K562 (cell line): Measurements from ENCODE around the gene AIRE. TPM values are rescaled to one million over a fixed set of nuclear protein-coding genes. Genes with fewer than 3 reads are reported as not detected.

Source experiments
- CXXC5 ChIP-seq: fragments of 250-450 bp; sonication (Bioruptor Pico); IDR thresholded peaks from 2 replicates; pipeline ENCODE4 v1.8.0; 2022; ENCODE audit warnings: inconsistent platforms, mild to moderate bottlenecking, moderate library complexity
- GMEB1 ChIP-seq: fragments of 250-450 bp; sonication (Bioruptor Pico); IDR thresholded peaks from 2 replicates; pipeline ENCODE4 v1.4.0; 2020; ENCODE audit warnings: mild to moderate bottlenecking
- HNRNPL ChIP-seq: fragments of 200-400 bp; formaldehyde crosslinking; IDR thresholded peaks from 2 replicates; pipeline ENCODE4 v1.6.1; 2017; ENCODE audit warnings: low read depth, mild to moderate bottlenecking, low read length
- KDM1A ChIP-seq, 2 experiments: fragments of 450-650 bp; IDR thresholded peaks; 2 replicates each; pipeline ENCODE4 v1.6.1; 2016; ENCODE audit warnings: mild to moderate bottlenecking in 2 of 2
- NFIC ChIP-seq: fragments of 450-650 bp; IDR thresholded peaks from 2 replicates; pipeline ENCODE4 v1.6.1; 2017; ENCODE audit warnings: mild to moderate bottlenecking, inconsistent platforms
- NKRF ChIP-seq: fragments of 450-650 bp; IDR thresholded peaks from 2 replicates; pipeline ENCODE4 v1.6.1; 2016; ENCODE audit warnings: borderline replicate concordance
- POLR2G ChIP-seq: fragments of 200-400 bp; formaldehyde crosslinking; IDR thresholded peaks from 2 replicates; pipeline ENCODE4 v1.6.1; 2017; ENCODE audit warnings: low read depth, mild to moderate bottlenecking, antibody characterized with exemption, low read length, moderate library complexity
- TCF7 ChIP-seq: sonication (generic); IDR thresholded peaks from 2 replicates; pipeline ENCODE4 v1.6.1; 2016; ENCODE audit warnings: antibody characterized with exemption, borderline replicate concordance
- TCFL5 ChIP-seq: fragments of 250-450 bp; sonication (Bioruptor Pico); conservative IDR thresholded peaks from 2 replicates; pipeline ENCODE4 v1.6.1; 2021; ENCODE audit warnings: mild to moderate bottlenecking, moderate library complexity, matching md5 sums
- TFAM ChIP-seq: fragments of 250-450 bp; sonication (Bioruptor Pico); conservative IDR thresholded peaks from 2 replicates; pipeline ENCODE4 v1.5.0; 2021; ENCODE audit warnings: mild to moderate bottlenecking, moderate library complexity
- ZNF57 ChIP-seq: fragments of 450-650 bp; formaldehyde crosslinking; IDR thresholded peaks from 2 replicates; pipeline ENCODE4 v1.4.0; 2020; ENCODE audit warnings: mild to moderate bottlenecking, moderate library complexity
- ZNF668 ChIP-seq: fragments of 250-450 bp; sonication (Bioruptor Pico); IDR thresholded peaks from 2 replicates; pipeline ENCODE4 v1.8.0; 2022; ENCODE audit warnings: mild to moderate bottlenecking, inconsistent platforms
- polyA plus RNA-seq, 8 experiments: library from polyadenylated mRNA; depleted of rRNA in 4 of 8; stranded (reverse) in 5 of 8; unstranded in 3 of 8; fragments of >200 nt; fragmentation: Nextera tagmentation in 2 of 8; fragmentation: Illumina TruSeq in 1 of 8; extraction: Ambion mirVana in 2 of 8; extraction: Trizol in 1 of 8; gene quantifications; 2 replicates each; pipeline versions ENCODE4 v1.2.1 to v1.2.3, GENCODE V29; 2011 to 2014; ENCODE audit warnings: inconsistent platforms in 1 of 8, missing spikeins in 1 of 8
- total RNA-seq, 7 experiments: library from RNA; depleted of rRNA in 6 of 7; stranded (reverse); fragments of >200 nt in 6 of 7; fragmentation: Illumina TruSeq in 2 of 7; extraction: Trizol in 2 of 7; gene quantifications; 2 replicates each; pipeline versions ENCODE4 v1.2.1 to v1.2.3, GENCODE V29; 2011 to 2021; ENCODE audit warnings: low replicate concordance in 1 of 7
- TF ChIP-seq, protein P1 (sequence below): sonication (generic); formaldehyde crosslinking; IDR thresholded peaks from 2 replicates; pipeline ENCODE4 v1.8.1; 2023; ENCODE audit warnings: mild to moderate bottlenecking, missing genetic modification reagents
- TF ChIP-seq, protein P2 (sequence below): sonication (generic); formaldehyde crosslinking; IDR thresholded peaks from 2 replicates; pipeline ENCODE4 v1.8.1; 2023; ENCODE audit warnings: mild to moderate bottlenecking, missing genetic modification reagents, moderate library complexity
- TF ChIP-seq, protein P3 (sequence below): fragments of 250-450 bp; sonication (Bioruptor Pico); IDR thresholded peaks from 2 replicates; pipeline ENCODE4 v1.9.0; 2021; ENCODE audit warnings: mild to moderate bottlenecking, inconsistent platforms

The AIRE gene
- total and polyA plus RNA-seq, 9 of the 15 experiments (the other 6 are each of a cell fraction or from before 2014, with no cell fraction given): 0.01 TPM; not detected in 8

GRCh38 chr21:44300262-44300959 is 14.7 kb downstream of the AIRE start (continued):
- TF ChIP-seq NFIC: peak; percentile 29; the same call in 1 of the 2 replicates
- TF ChIP-seq, protein P1, sequence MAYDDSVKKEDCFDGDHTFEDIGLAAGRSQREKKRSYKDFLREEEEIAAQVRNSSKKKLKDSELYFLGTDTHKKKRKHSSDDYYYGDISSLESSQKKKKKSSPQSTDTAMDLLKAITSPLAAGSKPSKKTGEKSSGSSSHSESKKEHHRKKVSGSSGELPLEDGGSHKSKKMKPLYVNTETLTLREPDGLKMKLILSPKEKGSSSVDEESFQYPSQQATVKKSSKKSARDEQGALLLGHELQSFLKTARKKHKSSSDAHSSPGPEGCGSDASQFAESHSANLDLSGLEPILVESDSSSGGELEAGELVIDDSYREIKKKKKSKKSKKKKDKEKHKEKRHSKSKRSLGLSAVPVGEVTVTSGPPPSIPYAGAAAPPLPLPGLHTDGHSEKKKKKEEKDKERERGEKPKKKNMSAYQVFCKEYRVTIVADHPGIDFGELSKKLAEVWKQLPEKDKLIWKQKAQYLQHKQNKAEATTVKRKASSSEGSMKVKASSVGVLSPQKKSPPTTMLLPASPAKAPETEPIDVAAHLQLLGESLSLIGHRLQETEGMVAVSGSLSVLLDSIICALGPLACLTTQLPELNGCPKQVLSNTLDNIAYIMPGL (CRISPR knock-in tag): no peak; the same call in 1 of the 2 replicates
- no peak for TF ChIP-seq TFAM (CRISPR knock-in tag)
- TF ChIP-seq ZNF57 (CRISPR knock-in tag): no peak
- no peak for TF ChIP-seq ZNF668 (CRISPR knock-in tag)
- peak; percentile 84 for TF ChIP-seq POLR2G
- TF ChIP-seq GMEB1 (CRISPR knock-in tag): no peak
- TF ChIP-seq, protein P2, sequence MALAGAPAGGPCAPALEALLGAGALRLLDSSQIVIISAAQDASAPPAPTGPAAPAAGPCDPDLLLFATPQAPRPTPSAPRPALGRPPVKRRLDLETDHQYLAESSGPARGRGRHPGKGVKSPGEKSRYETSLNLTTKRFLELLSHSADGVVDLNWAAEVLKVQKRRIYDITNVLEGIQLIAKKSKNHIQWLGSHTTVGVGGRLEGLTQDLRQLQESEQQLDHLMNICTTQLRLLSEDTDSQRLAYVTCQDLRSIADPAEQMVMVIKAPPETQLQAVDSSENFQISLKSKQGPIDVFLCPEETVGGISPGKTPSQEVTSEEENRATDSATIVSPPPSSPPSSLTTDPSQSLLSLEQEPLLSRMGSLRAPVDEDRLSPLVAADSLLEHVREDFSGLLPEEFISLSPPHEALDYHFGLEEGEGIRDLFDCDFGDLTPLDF: no peak
- TF ChIP-seq CXXC5 (CRISPR knock-in tag): 0 out of 2 replicates have a peak, but pooled peaks have one; percentile 49
- TF ChIP-seq HNRNPL: no peak
- no peak; the same call in 1 of the 2 replicates for TF ChIP-seq NKRF
- no peak for TF ChIP-seq TCF7
- no peak for TF ChIP-seq KDM1A (IDR thresholded peaks at IDR 0.05)
- TF ChIP-seq, protein P3, sequence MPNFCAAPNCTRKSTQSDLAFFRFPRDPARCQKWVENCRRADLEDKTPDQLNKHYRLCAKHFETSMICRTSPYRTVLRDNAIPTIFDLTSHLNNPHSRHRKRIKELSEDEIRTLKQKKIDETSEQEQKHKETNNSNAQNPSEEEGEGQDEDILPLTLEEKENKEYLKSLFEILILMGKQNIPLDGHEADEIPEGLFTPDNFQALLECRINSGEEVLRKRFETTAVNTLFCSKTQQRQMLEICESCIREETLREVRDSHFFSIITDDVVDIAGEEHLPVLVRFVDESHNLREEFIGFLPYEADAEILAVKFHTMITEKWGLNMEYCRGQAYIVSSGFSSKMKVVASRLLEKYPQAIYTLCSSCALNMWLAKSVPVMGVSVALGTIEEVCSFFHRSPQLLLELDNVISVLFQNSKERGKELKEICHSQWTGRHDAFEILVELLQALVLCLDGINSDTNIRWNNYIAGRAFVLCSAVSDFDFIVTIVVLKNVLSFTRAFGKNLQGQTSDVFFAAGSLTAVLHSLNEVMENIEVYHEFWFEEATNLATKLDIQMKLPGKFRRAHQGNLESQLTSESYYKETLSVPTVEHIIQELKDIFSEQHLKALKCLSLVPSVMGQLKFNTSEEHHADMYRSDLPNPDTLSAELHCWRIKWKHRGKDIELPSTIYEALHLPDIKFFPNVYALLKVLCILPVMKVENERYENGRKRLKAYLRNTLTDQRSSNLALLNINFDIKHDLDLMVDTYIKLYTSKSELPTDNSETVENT (CRISPR knock-in tag): 0 out of 2 replicates have a peak, but pooled peaks have one; percentile 14
- TF ChIP-seq TCFL5 (CRISPR knock-in tag): no peak
